ENCODE data around the gene CPNE7.
"Not testable (repeated sequence)": the region's sequence is repeated elsewhere in the genome, so short reads cannot be mapped to it uniquely, and the experiment has no call there.

Gene CPNE7

GRCh38 chr16:89623511-89624261, 48.1 kb downstream of the CPNE7 start:
- no peak for DNase-seq (ENCODE audit: low read depth in 2 of 2)

- no peak for DNase-seq (ENCODE audit: low read depth in 2 of 2)
These were observed 49.5 kb downstream of the CPNE7 start for GRCh38 chr16:89624777-89625761.

GRCh38 chr16:89629827-89630610, 54.5 kb downstream of the CPNE7 start:
- DNase-seq (ENCODE audit: low read depth in 2 of 2): no peak

- DNase-seq (ENCODE audit: low read depth in 2 of 2): peak in 1 of 2 experiments; percentile 21
These were observed 57.6 kb downstream of the CPNE7 start for GRCh38 chr16:89633064-89633631.

- DNase-seq (ENCODE audit: low read depth in 2 of 2): not testable (repeated sequence)
These were observed 59.2 kb downstream of the CPNE7 start for GRCh38 chr16:89634463-89635385.

- no peak for DNase-seq (ENCODE audit: low read depth in 2 of 2)
These were observed 61.1 kb downstream of the CPNE7 start for GRCh38 chr16:89636663-89637062.

GRCh38 chr16:89637379-89637778, 61.8 kb downstream of the CPNE7 start:
- no peak for DNase-seq (ENCODE audit: low read depth in 2 of 2)

GRCh38 chr16:89638455-89638854, 62.9 kb downstream of the CPNE7 start:
- DNase-seq (ENCODE audit: low read depth in 2 of 2): no peak

GRCh38 chr16:89639385-89639784, 63.8 kb downstream of the CPNE7 start:
- no peak for DNase-seq (ENCODE audit: low read depth in 2 of 2)

GRCh38 chr16:89641458-89642119, 66.0 kb downstream of the CPNE7 start:
- no peak for DNase-seq (ENCODE audit: low read depth in 2 of 2)

- DNase-seq (ENCODE audit: low read depth in 2 of 2): no peak
These were observed 67.0 kb downstream of the CPNE7 start for GRCh38 chr16:89642574-89642973.

GRCh38 chr16:89643769-89644300, 68.3 kb downstream of the CPNE7 start:
- no peak for DNase-seq (ENCODE audit: low read depth in 2 of 2)

- no peak for DNase-seq (ENCODE audit: low read depth in 2 of 2)
These were observed 69.6 kb downstream of the CPNE7 start for GRCh38 chr16:89645122-89645521.

GRCh38 chr16:89646270-89646669, 70.7 kb downstream of the CPNE7 start:
- no peak for DNase-seq (ENCODE audit: low read depth in 2 of 2)
